SU-DHL-6 (cell line): Measurements from ENCODE around the gene MAP2K5.

Source experiments
- H2AFZ ChIP-seq: fragments of 200-600 bp; sonication (generic); 2 replicates; pipeline ENCODE4 v1.6.1; 2014; ENCODE audit warnings: low read depth, mild to moderate bottlenecking, moderate library complexity, mixed read lengths, antibody characterized with exemption, low read length; ENCODE audit not compliant: severe bottlenecking
- H3F3A ChIP-seq: fragments of 200-600 bp; shearing (Covaris generic); 2 replicates; pipeline ENCODE4 v1.6.0; 2016; ENCODE audit warnings: antibody characterized with exemption, mild to moderate bottlenecking; ENCODE audit not compliant: insufficient read depth
- H3K27ac ChIP-seq: fragments of 200-600 bp; sonication (generic); 2 replicates; pipeline ENCODE4 v1.5.1; 2016; ENCODE audit warnings: low read depth, mild to moderate bottlenecking, low read length, moderate library complexity, mixed read lengths
- H3K27me3 ChIP-seq: fragments of 200-600 bp; sonication (generic), shearing (Covaris generic); 2 replicates; pipeline ENCODE4 v1.6.0; 2014; ENCODE audit warnings: mild to moderate bottlenecking, low read length
- H3K36me3 ChIP-seq: fragments of 200-600 bp; sonication (generic); 2 replicates; pipeline ENCODE4 v1.6.1; 2014; ENCODE audit warnings: mild to moderate bottlenecking, low read length, mixed read lengths
- H3K4me2 ChIP-seq: fragments of 300-600, 200-600 bp; shearing (Covaris generic), sonication (generic); 2 replicates; pipeline ENCODE4 v1.6.0; 2014; ENCODE audit warnings: low read length, low read depth, mild to moderate bottlenecking; ENCODE audit not compliant: poor library complexity, severe bottlenecking
- H3K4me3 ChIP-seq: fragments of 200-600 bp; sonication (generic); 2 replicates; pipeline ENCODE4 v1.5.1; 2014; ENCODE audit warnings: antibody characterized with exemption, low read length, mild to moderate bottlenecking, mixed read lengths; ENCODE audit not compliant: insufficient read depth, poor library complexity, severe bottlenecking
- H3K79me2 ChIP-seq: fragments of 200-600 bp; sonication (generic); 2 replicates; pipeline ENCODE4 v1.6.1; 2014; ENCODE audit warnings: mild to moderate bottlenecking, low read length, moderate library complexity; ENCODE audit not compliant: insufficient read depth
- H3K9ac ChIP-seq: fragments of 200-600 bp; sonication (generic); 2 replicates; pipeline ENCODE4 v1.7.0; 2014; ENCODE audit warnings: mild to moderate bottlenecking, low read length
- H3K9me2 ChIP-seq: fragments of 200-600 bp; sonication (generic); replicated peaks from 2 replicates; pipeline ENCODE4 v1.6.1; 2014; ENCODE audit warnings: low read length; ENCODE audit not compliant: insufficient read depth
- H3K9me3 ChIP-seq: fragments of 200-600 bp; sonication (generic); 2 replicates; pipeline ENCODE4 v1.6.1; 2014; ENCODE audit warnings: low read length, mixed read lengths; ENCODE audit not compliant: insufficient read depth
- H4K20me1 ChIP-seq: fragments of 200-600 bp; sonication (generic); 2 replicates; pipeline ENCODE4 v1.6.1; 2014; ENCODE audit warnings: low read depth, mild to moderate bottlenecking, antibody characterized with exemption, low read length, moderate library complexity, mixed read lengths
- CTCF ChIP-seq: fragments of 200-600 bp; sonication (generic); IDR thresholded peaks from one replicate; pipeline ENCODE4 v1.5.1; 2017; ENCODE audit warnings: antibody characterized with exemption, mild to moderate bottlenecking, low read length, moderate library complexity; ENCODE audit not compliant: insufficient read depth, poor library complexity, severe bottlenecking
- EZH2phosphoT487 ChIP-seq: fragments of 200-600 bp; sonication (generic), shearing (Covaris generic); conservative IDR thresholded peaks from 2 replicates; pipeline ENCODE4 v1.6.1; 2018; ENCODE audit warnings: mild to moderate bottlenecking, antibody characterized with exemption, low read length, moderate library complexity, mixed read lengths

The MAP2K5 gene

GRCh38 chr15:67545864-67546263, 3.4 kb downstream of the MAP2K5 start:
- no peak overlapping the region for H3K4me3 ChIP-seq
- TF ChIP-seq CTCF (no peak), EZH2phosphoT487 (no peak)
- H3K9me3 ChIP-seq: no peaks in the 10 kb centered on the region
- H4K20me1 ChIP-seq: no peaks in the 10 kb centered on the region
- H2AFZ ChIP-seq: no peak overlapping the region
- no peaks in the 10 kb centered on the region for H3K79me2 ChIP-seq
- no peak overlapping the region for H3K9ac ChIP-seq
- 0 out of 2 replicates have a peak, but pooled peaks cover 4% of the 10 kb centered on the region for H3K36me3 ChIP-seq
- H3K27me3 ChIP-seq: no peaks in the 10 kb centered on the region
- H3F3A ChIP-seq: peaks cover 25% of the 10 kb centered on the region
- no peaks in the 10 kb centered on the region for H3K9me2 ChIP-seq
- no peak overlapping the region for H3K4me2 ChIP-seq
- H3K27ac ChIP-seq: no peak overlapping the region

- Histone ChIP-seq H3K79me2 (no peaks in the 10 kb centered on the region), H3K36me3 (0 out of 2 replicates have a peak, but pooled peaks cover 4% of the 10 kb centered on the region), H3K9me2 (no peaks in the 10 kb centered on the region), H3K9me3 (no peaks in the 10 kb centered on the region), H3K4me2 (no peak overlapping the region), H4K20me1 (no peaks in the 10 kb centered on the region), H3F3A (peaks cover 18% of the 10 kb centered on the region), H3K9ac (no peak overlapping the region), H3K27me3 (no peaks in the 10 kb centered on the region), H3K4me3 (no peak overlapping the region), H3K27ac (no peak overlapping the region), H2AFZ (no peak overlapping the region)
- TF ChIP-seq CTCF (no peak), EZH2phosphoT487 (no peak)
Observed at GRCh38 chr15:67547064-67547463, 4.6 kb downstream of the MAP2K5 start.

- Histone ChIP-seq H3K9me2 (no peaks in the 10 kb centered on the region), H3K4me3 (no peak overlapping the region), H3K27ac (no peak overlapping the region), H3K27me3 (no peaks in the 10 kb centered on the region), H3K79me2 (no peaks in the 10 kb centered on the region), H3F3A (peaks cover 16% of the 10 kb centered on the region), H3K36me3 (0 out of 2 replicates have a peak, but pooled peaks cover 4% of the 10 kb centered on the region), H3K9me3 (no peaks in the 10 kb centered on the region), H3K9ac (no peak overlapping the region), H2AFZ (no peak overlapping the region), H4K20me1 (no peaks in the 10 kb centered on the region), H3K4me2 (no peak overlapping the region)
- no peak for TF ChIP-seq CTCF
- no peak for TF ChIP-seq EZH2phosphoT487
Observed at GRCh38 chr15:67547836-67548235, 5.3 kb downstream of the MAP2K5 start.
